Hematopoietic multipotent progenitor cell treated with erythropoietin and hydrocortisone succinate and interleukin-3 and kit ligand, for 17 days (in vitro differentiated cells): ENCODE measurements around the gene RAB27A.
"Not testable (repeated sequence)": the region's sequence is repeated elsewhere in the genome, so short reads cannot be mapped to it uniquely, and the experiment has no call there.

Experiments
- DNase-seq: peaks from one replicate; pipeline ENCODE4 v3.0.0-alpha.2; 2015; ENCODE audit warnings: low spot score

Gene RAB27A

DNA sequence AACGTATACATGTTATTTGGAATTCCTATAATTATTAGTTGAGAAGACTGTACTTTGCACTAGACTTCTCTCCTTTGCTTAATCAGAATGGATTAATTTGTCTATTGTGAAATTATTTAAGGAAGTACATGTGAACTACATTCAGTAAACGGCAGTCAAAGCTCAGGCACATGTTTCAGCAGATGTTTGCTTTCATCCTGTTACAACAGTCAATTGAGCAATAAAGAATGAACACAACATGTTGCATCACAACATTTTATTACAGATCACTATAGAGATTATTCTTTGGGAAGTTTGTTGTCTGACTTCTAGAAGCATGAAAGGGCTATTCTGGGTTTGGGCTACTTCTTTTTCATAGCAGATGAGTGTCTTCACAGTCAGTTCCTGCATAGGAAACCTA is 39.2 kb downstream of the RAB27A start:
- no peak for DNase-seq

DNA sequence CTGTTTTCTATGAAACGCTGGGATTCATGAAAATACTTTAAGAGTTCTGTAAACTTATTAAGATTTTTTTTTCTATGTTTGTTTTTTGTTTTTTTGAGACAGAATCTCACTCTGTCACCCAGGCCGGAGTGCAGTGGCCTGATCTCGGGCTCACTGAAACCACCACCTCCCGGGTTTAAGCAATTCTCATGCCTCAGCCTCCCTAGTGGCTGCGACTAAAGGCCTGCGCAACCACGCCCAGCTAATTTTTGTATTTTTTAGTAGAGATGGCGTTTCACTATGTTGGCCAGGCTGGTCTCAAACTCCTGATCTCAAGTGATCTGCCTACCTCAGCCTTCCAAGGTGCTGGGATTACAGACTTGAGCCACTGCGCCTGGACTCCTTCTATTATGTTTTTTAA is 39.7 kb downstream of the RAB27A start:
- not testable (repeated sequence) for DNase-seq

DNA sequence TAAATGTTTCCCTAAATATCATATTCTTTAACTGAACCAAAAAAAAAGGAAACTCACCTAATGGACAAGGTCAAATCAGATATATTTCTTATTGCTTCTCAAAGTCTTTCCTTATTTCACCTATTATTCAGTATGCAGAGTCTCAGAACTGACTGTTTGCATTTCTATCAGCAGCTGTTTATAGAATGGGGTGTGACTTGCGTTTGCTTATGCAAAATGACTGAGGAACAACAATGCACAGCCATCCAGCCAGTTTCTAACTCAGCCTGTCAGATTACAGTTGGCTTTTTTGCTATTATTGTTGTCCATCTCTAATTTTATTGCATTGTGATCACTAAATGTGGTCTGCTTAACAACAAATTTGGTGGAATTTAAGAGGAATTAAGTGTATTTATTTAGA is 40.7 kb downstream of the RAB27A start:
- DNase-seq = no peak

DNA sequence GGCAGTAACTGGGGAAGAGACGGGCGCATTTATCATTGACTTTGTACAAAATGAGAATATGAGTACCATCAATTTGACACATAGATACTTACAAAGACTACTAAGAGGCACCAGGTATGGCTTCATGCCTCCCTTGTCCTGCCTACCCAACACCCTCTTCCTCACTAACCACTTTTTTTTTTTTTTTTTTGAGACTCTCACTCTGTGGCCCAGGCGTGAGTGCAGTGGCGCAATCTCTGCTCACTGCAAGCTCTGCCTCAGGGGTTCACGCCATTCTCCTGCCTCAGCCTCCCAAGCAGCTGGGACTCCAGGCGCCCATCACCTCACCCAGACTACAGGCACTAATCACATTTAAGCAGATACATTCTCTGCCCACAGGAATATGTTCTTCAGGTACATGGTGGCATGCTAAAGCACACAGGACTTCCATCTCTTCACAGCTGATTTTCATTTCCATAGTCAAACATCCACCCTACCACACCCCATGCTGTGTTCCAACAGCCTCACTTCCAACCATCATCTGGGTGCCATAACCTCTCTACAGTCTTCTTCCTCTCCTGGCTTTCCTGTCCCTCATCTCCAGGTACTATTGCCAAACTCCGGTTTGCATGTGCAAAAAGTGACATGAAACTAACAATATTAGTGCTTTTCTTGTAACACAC is 41.7 kb downstream of the RAB27A start:
- DNase-seq = no peak

DNA sequence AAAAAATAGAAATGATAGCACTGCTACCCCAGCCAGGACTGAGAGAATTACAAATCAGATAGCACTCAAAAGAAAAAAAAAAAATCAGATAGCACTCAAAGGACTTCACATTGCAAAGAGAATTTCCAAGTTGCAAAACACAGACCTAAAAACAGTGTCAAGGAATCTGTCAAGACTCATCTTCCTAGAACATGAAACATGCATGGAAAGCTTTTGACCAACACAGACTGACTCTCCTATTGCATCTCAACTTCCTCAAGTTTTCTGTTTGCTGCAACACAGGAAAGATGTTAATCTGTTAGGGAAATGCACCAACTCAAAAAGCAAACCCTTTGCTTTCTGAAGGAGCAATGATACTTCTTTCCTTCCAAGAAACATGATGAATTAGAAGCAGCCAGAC is 42.3 kb downstream of the RAB27A start:
- DNase-seq = no peak

DNA sequence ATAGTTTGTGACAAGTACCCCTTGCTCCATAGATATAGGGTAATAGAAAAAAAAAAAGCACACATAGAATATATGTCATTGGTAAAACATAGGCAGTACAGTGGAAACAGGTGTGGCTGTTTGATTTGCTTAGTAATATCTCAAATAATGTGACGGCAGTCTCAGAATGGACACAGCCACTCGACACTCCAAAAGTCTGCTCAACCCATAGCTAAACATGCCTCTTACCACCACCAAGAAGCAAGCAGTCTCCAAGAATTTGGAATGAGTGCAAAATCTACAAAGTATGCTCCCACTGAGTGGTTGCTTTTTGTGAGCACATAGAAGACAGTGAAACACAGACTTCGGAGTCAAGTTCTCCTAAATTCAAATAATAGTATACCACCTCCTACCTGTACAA is 43.0 kb downstream of the RAB27A start:
- no peak for DNase-seq

DNA sequence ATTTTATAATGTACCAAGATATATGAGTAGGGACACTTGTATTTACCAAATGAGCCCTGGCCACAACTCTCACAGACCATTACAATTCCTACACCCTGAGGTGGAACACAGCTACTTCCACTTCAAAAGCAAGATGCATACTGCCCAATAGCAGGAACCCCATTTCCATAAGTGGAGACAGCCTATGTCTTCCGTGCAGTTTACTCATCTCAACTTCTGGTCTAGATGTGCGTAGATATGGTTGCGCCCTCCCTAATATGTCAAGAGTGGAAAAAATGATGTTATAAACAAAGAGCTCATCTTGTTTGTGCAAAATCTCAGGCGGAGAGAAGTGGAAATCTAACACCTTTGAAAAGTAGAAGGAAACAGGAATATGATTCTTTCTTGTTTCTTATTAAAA is 44.6 kb downstream of the RAB27A start:
- no peak for DNase-seq

DNA sequence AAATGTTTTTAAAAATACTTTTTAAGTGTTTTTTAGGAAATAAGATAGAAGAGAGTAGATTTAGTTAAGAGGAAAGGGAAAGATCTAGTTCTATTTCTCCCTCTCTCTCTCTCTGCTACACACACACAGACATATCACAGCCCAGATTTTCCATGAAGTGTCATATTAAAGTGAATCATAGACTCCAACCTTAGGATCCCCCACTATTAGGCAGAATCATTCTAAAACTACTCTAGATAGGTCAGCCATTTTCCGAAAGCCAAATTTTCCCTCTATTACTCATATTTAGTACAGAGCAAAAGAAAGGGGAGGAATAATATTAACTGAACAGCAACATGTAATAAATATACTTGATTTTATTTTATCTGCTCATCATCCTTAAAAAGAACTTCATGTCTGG is 47.7 kb downstream of the RAB27A start:
- DNase-seq = no peak

DNA sequence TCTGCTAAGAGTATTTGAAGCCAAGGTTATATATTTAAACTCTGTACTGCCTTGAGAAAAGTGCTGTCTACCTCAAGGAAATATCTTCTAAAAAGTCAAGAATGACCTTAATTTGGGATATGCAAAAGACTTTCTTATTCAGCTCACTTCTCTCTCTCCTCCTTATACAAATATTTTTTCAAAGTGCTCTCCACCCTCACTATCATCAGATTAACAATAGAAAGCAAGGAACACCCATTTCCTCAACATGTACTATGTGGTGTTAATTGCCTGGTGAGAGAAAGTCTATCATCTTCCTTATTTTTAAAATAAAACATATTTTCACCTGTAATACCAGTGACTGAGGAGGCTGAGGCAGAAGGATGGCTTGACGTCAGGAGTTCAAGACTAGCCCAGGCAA is 48.4 kb downstream of the RAB27A start:
- no peak for DNase-seq

DNA sequence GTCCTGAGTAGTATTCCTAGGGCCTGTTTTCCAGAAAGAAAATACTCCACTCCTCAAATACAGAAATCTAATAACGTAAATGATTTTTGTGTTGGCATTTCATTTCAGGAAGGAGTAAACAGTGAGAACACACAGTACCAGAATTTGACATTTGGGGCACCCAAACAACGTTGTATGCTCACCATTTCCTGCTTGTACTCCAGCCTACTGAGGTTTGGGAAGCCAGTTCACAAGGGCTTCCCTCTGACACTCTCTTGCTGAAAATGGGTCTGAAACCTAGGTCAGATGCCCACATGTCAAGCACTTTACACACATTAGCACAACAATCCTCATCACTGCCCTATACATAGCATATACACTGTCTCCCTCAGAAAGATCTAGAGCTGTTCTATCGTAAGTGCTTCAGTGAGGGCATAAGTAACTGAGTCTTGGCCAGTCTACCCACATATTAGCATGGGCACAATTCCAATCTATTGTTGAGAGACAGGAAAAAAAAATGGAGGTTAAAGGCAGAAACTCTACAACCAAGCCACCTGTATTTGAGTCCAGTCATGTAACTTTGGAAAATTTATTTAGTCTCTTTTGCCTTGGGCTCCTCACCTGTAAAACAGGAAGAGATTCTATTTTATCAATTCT is 49.4 kb downstream of the RAB27A start:
- DNase-seq = no peak

DNA sequence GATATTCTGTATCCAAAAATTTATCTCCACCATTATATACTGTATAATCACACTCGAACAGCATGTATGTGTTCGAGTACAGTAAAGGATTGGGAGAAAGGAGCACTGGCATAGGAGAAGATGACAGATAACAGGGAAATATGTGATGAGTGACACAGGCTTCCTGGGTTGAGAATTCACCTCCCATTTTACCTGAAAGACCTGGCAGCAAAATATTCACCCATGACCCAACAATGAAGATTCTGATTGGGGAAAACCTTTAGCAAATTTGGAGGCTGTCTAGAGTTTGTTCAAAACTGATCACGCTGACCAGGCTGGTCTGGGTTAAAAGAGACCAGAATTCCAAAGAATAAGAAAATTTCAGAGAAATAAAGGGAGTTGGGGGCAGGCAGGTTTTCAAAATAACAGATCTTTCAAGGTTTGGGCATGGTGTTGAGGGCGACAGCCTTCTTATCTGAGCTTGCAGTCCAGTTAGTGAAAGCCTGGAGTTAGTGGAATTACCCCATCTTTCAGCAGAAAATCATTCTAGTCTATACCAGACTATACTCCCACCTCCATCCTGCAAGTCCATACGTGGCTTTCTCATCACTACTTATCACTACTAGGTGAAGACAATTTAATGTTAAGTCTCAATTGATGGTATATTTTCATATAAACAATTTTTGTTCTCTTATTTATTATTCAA is 50.0 kb downstream of the RAB27A start:
- no peak for DNase-seq

DNA sequence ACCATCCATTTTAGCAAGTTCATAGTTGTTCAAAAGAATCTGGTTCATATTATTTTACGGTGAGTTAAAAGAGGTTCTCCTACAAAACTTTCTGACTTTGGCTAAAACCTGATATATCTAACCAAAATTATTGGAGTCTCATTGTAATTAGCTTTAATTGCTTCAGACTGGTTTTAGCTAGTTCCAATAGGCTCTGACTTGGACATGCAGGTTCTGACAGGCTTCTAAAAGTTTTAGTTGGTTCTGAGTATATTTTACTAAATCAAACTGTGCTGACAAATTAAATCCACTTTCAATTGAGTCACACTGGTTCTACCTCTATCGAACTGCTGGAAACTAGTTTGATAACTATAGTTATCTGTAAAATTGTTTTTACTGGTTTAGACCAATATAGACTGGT is 50.7 kb downstream of the RAB27A start:
- no peak for DNase-seq

DNA sequence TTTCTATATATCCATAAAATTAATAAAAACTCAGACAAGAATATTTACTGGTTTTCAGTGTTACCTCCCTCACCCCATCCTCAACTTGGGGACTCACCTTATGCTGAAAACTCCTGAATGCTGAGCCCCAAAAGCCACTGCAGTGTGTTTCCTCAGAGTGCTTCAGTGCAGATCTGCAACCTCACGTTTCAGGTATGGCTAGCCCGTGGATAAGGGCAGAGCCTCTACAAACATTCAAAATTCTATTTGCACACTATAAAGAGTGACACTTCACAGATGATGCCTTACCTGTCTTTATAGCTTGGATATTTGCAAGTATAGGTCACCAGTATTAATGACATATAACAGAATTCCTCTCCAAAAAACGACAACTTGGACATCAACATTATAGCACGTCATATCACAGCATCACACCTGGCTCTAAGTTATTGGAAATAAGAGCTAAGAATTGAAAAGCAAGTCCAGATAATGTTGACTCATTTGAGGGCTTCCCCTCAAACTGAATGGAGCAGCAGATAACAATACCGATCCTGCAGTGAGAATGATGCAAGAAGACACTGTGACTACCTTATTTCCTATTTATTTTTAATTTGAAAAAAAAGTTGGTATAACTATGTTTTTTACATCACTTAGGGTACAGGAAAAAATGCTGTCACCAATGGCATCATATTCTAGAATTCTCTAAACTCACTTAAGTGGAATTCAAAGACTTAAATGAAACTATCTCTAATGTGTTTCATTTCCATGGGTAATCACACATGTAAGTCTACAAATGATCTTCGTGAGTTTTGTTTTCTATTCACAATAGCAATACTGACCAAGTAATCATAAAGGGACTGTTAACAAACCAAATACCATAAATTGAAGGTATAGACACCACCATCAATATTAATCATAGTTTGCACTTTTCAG is 52.1 kb downstream of the RAB27A start:
- DNase-seq = no peak

DNA sequence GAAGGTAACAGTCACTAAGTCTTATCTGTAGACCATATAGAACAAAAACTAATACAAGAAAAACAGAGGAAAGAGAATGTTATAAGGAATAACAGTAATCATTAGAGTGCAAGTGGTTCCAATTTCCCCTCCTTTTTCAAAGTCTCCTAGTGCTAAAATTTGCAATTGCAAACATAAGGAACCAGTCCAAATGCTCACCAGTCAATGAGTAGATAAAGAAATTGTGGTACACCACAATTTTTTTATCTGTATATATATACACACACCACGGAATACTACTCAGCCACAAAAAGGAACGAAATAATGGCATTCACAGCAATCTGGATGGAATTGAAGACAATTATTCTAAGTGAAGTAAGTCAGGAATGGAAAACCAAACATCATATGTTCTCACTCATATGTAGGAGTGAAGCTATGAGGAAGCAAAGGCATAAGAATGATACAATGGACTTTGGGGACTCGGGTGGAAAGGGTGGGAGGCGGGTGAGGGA is 54.0 kb downstream of the RAB27A start:
- DNase-seq = no peak

DNA sequence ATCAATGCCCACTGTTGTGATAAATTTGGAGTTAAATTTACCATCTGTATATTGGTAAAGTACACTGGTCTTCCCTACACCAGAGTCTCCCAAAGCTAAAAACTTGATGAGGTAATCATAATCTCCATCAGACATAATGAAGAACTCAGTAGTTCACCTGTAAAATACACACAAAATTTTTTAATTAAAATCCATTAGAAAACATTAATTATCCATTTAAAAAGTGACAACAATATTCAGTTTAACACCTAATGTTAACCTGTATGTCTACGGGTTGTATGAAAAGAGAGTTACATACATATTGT is 54.9 kb downstream of the RAB27A start:
- no peak for DNase-seq

DNA sequence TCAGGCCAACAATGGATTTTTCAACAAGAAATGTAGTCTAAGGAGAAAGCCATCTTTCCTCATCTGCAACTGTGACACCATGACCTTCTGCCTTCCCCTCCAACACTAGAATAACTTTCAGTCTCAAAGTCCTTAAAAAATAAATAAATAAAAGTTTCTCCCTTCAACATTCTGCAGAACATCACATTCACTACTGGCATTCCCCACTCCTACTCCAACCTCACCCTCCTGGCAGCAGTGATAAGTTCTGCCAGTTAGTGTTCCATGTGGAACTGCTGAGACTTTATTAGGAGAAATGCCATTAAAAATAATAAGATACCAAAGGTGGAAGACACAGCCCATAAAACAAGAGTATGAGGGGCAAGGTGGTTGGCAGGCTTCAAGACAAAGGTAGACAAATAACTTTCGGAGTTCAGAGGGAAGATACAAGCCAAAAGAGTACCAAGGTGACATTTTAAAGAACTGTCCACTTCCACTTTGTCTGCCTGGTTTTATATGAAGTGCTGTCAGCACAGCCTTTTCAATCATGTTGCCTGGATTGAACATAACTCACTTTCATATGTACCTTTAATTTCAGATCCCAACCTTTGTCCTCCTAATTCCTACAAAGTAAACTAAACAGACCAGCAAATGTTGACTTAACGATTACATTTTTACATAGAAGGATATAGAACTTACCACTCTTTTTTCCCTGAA is 55.4 kb downstream of the RAB27A start:
- no peak for DNase-seq

DNA sequence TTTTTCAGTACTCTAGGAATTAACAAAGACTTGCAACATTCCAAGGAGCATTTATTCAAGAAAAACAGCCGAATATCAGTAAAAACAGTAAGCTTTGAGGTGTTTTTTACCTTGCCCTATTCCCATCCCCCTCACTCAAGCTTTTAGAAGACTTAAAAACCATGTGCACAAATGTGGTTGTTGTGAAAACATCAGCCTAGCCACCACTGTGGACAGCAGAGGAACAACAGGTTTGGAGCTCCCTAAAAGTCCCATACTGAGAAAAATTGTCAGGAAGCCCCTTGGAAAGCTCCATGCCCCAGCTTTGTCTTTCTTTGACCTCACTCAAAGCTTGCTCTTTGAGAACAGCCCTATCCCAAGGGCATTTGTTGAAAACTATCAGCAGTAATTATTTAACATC is 58.2 kb downstream of the RAB27A start:
- DNase-seq = no peak

DNA sequence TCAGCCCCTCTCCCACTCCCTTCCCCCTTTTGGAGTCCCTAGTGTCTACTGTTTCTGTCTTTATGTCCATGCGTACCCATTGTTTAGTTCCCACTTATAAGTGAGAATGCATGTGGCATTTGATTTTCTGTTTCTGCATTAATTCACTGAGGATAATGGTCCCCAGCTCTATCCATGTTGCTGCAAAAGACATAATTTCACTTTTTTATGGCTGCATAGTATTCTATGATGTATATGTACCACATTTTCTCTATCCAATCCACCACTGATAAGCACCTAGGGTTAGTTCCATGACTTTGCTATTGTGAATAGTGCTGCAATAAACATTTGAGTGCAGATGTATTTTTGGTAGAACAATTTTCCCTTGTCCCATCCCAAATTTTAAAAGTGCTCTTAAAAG is 58.7 kb downstream of the RAB27A start:
- no peak for DNase-seq

DNA sequence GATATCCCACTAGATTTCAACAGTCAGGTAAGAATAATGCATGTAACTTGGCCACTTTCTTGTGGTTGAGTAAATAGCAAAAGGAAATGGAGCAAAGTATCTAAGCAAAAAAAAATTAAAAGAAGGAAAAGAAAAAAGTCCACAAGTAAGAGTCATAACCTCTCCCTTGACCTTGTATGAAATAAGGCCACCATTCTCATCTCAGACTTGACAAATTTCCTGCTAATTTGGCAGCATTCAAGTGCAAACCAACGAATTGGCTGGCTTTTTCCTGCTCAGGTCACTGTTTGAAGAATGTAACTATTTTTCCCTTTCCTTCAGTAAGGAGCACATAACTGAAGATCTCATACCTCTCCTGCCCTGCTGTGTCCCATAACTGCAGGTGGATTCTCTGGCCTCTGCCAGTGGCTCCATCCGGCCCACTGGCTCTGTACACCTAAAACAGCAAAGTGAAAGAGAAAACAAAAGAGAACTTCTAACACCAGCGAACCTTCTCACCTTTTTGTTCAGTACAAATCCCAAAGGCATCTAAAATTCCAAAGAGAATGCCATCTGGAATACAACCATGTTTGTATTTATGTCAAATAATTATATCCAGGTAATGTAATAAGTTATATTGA is 59.5 kb downstream of the RAB27A start:
- DNase-seq = no peak

DNA sequence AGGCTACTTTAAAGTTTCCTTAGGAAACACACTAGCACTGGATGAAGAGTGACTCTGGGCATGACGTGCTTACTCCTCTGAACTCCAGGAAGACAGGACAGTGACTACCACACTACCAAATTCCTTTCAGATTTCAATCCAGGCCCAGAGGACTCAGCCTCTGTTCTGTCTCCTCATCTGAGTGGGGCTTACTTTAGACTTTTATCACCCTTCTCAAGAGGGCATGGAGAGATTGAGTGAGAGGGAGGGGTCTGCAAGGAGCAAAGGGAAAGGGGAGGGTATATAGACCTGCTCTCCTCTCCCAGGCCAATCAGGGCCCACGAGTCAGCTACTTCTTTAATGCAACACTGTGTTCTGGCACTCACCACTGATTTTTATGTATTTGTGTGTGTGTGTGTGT is 63.5 kb downstream of the RAB27A start:
- DNase-seq = no peak

DNA sequence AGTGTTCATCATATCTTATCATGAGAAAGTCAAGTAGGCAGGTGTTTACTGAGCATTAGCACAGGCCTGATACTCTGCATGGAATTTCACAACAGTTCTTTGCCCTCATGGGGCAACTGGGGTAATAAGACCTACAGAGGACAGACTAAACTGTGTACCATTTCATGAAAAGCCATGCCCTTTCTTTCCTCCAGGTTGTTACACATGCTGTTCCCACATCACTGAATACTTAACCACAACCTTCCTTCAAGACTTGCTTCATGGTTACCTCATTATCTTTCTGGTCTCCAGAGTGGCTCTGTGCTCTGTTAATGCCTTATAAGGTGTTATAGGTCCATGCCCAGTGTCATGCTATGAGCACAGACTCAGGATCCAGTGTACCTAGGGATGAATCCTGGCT is 64.7 kb downstream of the RAB27A start:
- no peak for DNase-seq

DNA sequence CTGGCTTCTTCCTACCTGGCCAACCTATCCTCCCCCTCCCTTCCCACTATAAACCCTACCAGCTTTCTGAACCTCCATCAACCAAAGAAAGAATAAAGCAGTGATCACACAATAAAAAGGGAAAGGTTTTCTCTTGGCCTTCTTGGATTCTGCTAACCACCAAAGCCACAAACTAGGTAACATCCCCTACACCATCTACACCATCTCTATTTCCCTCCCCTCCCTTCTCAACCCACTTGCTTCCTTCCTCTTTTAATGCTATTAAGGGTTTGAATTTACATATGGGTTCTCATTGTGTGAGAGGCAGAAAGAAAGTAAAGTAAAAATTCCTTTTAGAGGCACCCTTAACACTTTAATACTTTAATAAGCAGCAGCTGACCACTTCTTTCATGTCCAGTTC is 67.0 kb downstream of the RAB27A start:
- DNase-seq = no peak
